ENCODE measurements around the gene RUNX2. TPM values are rescaled to one million over a fixed set of nuclear protein-coding genes. Genes with fewer than 3 reads are reported as not detected.

Gene RUNX2
- total and polyA plus RNA-seq, 9 of the 15 experiments (the other 6 are each of a cell fraction or from before 2014, with no cell fraction given): 0.29 to 1.00 (median 0.43) TPM

- no peak for TF ChIP-seq SAFB (IDR thresholded peaks at IDR 0.05; ENCODE audit: borderline replicate concordance, low read depth, low read length)
- TF ChIP-seq TFAP4 (CRISPR knock-in tag; IDR thresholded peaks at IDR 0.05; ENCODE audit: borderline replicate concordance): no peak
- TF ChIP-seq ETS1 (conservative IDR thresholded peaks at IDR 0.05; ENCODE audit: control insufficient read depth, low read depth, low read length): no peak
- no peak for TF ChIP-seq FOXK1 (CRISPR knock-in tag; IDR thresholded peaks at IDR 0.05; ENCODE audit: borderline replicate concordance)
- TF ChIP-seq DPF2 (IDR thresholded peaks at IDR 0.05): no peak
- no peak for TF ChIP-seq MITF (IDR thresholded peaks at IDR 0.05)
These were observed 109.3 kb downstream of the RUNX2 start (continued) for GRCh38 chr6:45437439-45437815.

GRCh38 chr6:45438151-45438550 lies 110.0 kb downstream of the RUNX2 start:
- Histone ChIP-seq H3K4me2 (ENCODE audit: insufficient read depth, low read length) (no peak overlapping the region), H3K36me3 (ENCODE audit: control insufficient read depth, insufficient read depth, low read length) (no peaks in the 10 kb centered on the region), H3K4me3 (no peak overlapping the region), H2AFZ (ENCODE audit: low read depth, low read length) (peak overlapping the region; percentile 72), H3K9me1 (ENCODE audit: control insufficient read depth, insufficient read depth, low read length) (no peaks in the 10 kb centered on the region), H4K20me1 (replicated peaks; ENCODE audit: control insufficient read depth, insufficient read depth, low read length) (no peaks in the 10 kb centered on the region), H3K9me3 (replicated peaks; ENCODE audit: control insufficient read depth, insufficient read depth, low read depth, low read length) (no peaks in the 10 kb centered on the region), H3K4me1 (replicated peaks in 1 of 2; ENCODE audit: control insufficient read depth in 2 of 2, insufficient read depth in 2 of 2, low read length in 2 of 2) (peaks cover 0 to 48% of the 10 kb centered on the region in 2 experiments), H3K27ac (ENCODE audit: extremely low read depth, low read depth, low read length) (peak overlapping the region; percentile 58; the same call in 1 of the 3 replicates), H3K79me2 (ENCODE audit: control insufficient read depth, insufficient read depth, low read length) (no peaks in the 10 kb centered on the region), H3K27me3 (ENCODE audit: control insufficient read depth in 2 of 2, insufficient read depth in 2 of 2, low read length in 2 of 2) (no peaks in the 10 kb centered on the region), H3K9ac (ENCODE audit: insufficient read depth in 1 of 2, low read depth in 2 of 2, low read length in 2 of 2) (no peak overlapping the region)
- no peak for ATAC-seq
- DNase-seq (ENCODE audit: extremely low read depth in 1 of 4, low spot score in 3 of 4): no peak
- intact Hi-C loops (cut with micrococcal nuclease): no loop called here
- no TSS peak for BruUV-seq (replicated peaks)
- in situ Hi-C loops (cut with MboI): no loop called here
- 60% methylated on average over 3 of the region's 3 CpGs for WGBS (ENCODE audit: insufficient coverage, low coverage, missing lambda C conversion rate)
- POLR2A ChIA-PET: interaction anchor here (2.1 to 2.5 kb wide), 2 partner anchors 7 to 12 kb away, joined by 8 to 10 read pairs; no protein-coding TSS in a partner anchor
- TF ChIP-seq POLR2AphosphoS2 (IDR thresholded peaks at IDR 0.05; ENCODE audit: low read length) (no peak), AFF1 (IDR thresholded peaks at IDR 0.05; ENCODE audit: low read depth in 1 of 2, partially characterized antibody in 2 of 2) (no peak), XRCC4 (IDR thresholded peaks at IDR 0.05; ENCODE audit: extremely low read depth, insufficient read depth, insufficient read length) (no peak), BACH1 (tag; IDR thresholded peaks at IDR 0.05) (0 out of 2 replicates have a peak, but pooled peaks have one; percentile 7), TAF9B (IDR thresholded peaks at IDR 0.05; ENCODE audit: partially characterized antibody) (no peak)
- CTCF ChIA-PET (ENCODE audit: low intra/inter-chr PET ratio): no interaction called here
- FAIRE-seq: no peak

All from K562 (cell line).